ENCODE results near the gene ATP8A1.

ATP8A1 gene

DNA sequence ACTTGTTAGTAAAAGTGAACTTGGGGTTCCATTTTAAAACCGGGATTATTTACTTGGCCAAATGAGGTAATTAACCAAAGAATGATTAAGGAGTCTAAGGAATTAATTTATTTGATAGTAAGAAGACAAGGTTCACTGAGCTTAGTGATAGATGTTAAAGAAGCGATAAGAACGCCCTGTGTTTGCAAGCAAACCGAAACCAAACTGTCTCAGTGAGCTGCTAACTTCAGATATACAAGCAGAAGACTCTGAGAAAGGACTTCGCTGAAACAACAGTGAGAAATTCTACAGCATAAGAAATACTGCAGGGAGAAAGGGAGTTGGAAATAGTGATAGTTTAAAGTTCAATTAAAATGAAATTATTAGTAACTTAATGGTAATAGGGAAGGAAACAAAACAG, 297.2 kb downstream of the ATP8A1 start:
- DNase-seq: no peak

Measured in activated CD4-positive, alpha-beta T cell treated with anti-CD3 and anti-CD28 coated beads, Interleukin-2, amount 50 U/mL, for 1 hour (primary cell).